ENCODE results near the gene PIAS2. TPM values are rescaled to one million over a fixed set of nuclear protein-coding genes. Genes with fewer than 3 reads are reported as not detected.

The PIAS2 gene
- total RNA-seq, 2 donors from 2014 or later = 16.3 to 35.2 TPM

- Histone ChIP-seq H3K27me3 (replicated peaks; ENCODE audit: insufficient read depth) (no peaks in the 10 kb centered on the region), H3K4me1 (replicated peaks) (no peaks in the 10 kb centered on the region), H3K4me3 (no peak overlapping the region), H3K27ac (no peak overlapping the region), H3K36me3 (no peaks in the 10 kb centered on the region), H3K9me3 (no peaks in the 10 kb centered on the region)
- DNase-seq (ENCODE audit: low spot score) = no peak
- TF ChIP-seq, protein P1, sequence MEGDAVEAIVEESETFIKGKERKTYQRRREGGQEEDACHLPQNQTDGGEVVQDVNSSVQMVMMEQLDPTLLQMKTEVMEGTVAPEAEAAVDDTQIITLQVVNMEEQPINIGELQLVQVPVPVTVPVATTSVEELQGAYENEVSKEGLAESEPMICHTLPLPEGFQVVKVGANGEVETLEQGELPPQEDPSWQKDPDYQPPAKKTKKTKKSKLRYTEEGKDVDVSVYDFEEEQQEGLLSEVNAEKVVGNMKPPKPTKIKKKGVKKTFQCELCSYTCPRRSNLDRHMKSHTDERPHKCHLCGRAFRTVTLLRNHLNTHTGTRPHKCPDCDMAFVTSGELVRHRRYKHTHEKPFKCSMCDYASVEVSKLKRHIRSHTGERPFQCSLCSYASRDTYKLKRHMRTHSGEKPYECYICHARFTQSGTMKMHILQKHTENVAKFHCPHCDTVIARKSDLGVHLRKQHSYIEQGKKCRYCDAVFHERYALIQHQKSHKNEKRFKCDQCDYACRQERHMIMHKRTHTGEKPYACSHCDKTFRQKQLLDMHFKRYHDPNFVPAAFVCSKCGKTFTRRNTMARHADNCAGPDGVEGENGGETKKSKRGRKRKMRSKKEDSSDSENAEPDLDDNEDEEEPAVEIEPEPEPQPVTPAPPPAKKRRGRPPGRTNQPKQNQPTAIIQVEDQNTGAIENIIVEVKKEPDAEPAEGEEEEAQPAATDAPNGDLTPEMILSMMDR (IDR thresholded peaks at IDR 0.05) = no peak
- no peak for TF ChIP-seq POLR2AphosphoS5 (IDR thresholded peaks at IDR 0.05)
- 88% methylated on average over 4 of the region's 4 CpGs for WGBS
- intact Hi-C loops (cut with DNase I) = no loop called here
These were observed 128.2 kb downstream of the PIAS2 start for GRCh38 chr18:46789088-46789487.

DNA sequence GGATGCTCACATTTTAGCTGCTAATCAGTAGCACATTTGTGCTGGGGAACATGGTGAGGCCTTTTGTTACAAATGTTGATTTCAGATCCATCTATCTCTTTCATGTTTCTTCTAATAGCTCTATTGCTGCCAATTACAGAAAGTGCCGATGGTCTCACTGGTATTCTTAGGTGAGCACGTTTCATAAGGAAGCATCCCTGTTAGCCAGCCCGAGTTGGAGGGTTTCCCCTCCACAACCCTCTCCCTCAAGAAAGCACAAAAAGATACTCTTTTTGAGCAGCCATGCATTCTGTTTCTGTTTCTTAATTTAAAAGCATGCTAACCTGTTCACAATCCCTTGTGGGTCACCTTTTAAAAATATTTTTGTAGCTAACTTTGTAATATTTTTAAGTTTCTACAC lies 129.6 kb downstream of the PIAS2 start:
- Histone ChIP-seq H3K27me3 (replicated peaks; ENCODE audit: insufficient read depth) (no peaks in the 10 kb centered on the region), H3K9me3 (no peaks in the 10 kb centered on the region), H3K27ac (no peak overlapping the region), H3K4me3 (no peak overlapping the region), H3K4me1 (replicated peaks) (no peaks in the 10 kb centered on the region), H3K36me3 (no peaks in the 10 kb centered on the region)
- TF ChIP-seq POLR2A (IDR thresholded peaks at IDR 0.05) (no peak), POLR2AphosphoS5 (IDR thresholded peaks at IDR 0.05) (no peak)
- TF ChIP-seq, protein P1 (IDR thresholded peaks at IDR 0.05) = no peak
- 80% methylated on average over 3 of the region's 3 CpGs for WGBS
- no peak for DNase-seq (ENCODE audit: low spot score)
- intact Hi-C loops (cut with DNase I) = no loop called here

GRCh38 chr18:46772357-46772756 lies 144.9 kb downstream of the PIAS2 start:
- Histone ChIP-seq H3K9me3 (no peaks in the 10 kb centered on the region), H3K27ac (no peak overlapping the region), H3K27me3 (replicated peaks; ENCODE audit: insufficient read depth) (no peaks in the 10 kb centered on the region), H3K36me3 (no peaks in the 10 kb centered on the region), H3K4me1 (replicated peaks) (no peaks in the 10 kb centered on the region), H3K4me3 (no peak overlapping the region)
- intact Hi-C loops (cut with DNase I) = no loop called here
- TF ChIP-seq POLR2A (IDR thresholded peaks at IDR 0.05) (no peak), POLR2AphosphoS5 (IDR thresholded peaks at IDR 0.05) (no peak)
- TF ChIP-seq, protein P1 (IDR thresholded peaks at IDR 0.05) = no peak
- 61% methylated on average over 5 of the region's 5 CpGs for WGBS
- DNase-seq (ENCODE audit: low spot score) = no peak

DNA sequence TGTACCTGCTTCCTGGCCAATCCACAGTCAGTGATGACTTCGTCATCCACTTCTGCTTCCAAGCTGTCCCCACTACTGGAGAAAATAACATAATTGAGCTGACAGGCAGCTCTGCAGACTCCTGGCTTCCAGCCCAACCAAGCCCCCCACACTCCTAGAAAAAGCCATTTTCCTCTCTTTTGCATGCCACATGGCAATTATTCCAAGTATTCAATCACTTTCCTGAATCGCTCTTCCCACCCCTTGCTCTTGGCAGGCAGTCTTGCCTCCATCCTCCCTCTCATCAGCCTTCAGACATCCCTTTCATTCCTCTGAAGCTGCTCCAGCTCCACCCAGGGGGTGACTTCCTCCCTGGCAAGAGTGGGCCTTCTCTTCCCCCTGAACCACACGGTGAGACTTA lies 146.2 kb downstream of the PIAS2 start:
- H3K4me3 ChIP-seq = no peak overlapping the region
- 53% methylated on average over 3 of the region's 3 CpGs for WGBS
- intact Hi-C loops (cut with DNase I) = no loop called here
- TF ChIP-seq POLR2AphosphoS5 (IDR thresholded peaks at IDR 0.05) = no peak
- TF ChIP-seq, protein P1 (IDR thresholded peaks at IDR 0.05) = no peak
- no peak for TF ChIP-seq POLR2A (IDR thresholded peaks at IDR 0.05)
- H3K4me1 ChIP-seq (replicated peaks) = no peaks in the 10 kb centered on the region
- H3K27ac ChIP-seq = no peak overlapping the region
- H3K27me3 ChIP-seq (replicated peaks; ENCODE audit: insufficient read depth) = no peaks in the 10 kb centered on the region
- DNase-seq (ENCODE audit: low spot score) = no peak
- H3K36me3 ChIP-seq = no peaks in the 10 kb centered on the region
- no peaks in the 10 kb centered on the region for H3K9me3 ChIP-seq

- 83% methylated on average over 2 of the region's 2 CpGs for WGBS
These were observed 146.6 kb downstream of the PIAS2 start for GRCh38 chr18:46770708-46771107.

More at GRCh38 chr18:46770708-46771107, 146.6 kb downstream of the PIAS2 start:
- Histone ChIP-seq H3K9me3 (no peaks in the 10 kb centered on the region), H3K4me3 (no peak overlapping the region), H3K27ac (no peak overlapping the region), H3K4me1 (replicated peaks) (no peaks in the 10 kb centered on the region), H3K36me3 (no peaks in the 10 kb centered on the region), H3K27me3 (replicated peaks; ENCODE audit: insufficient read depth) (no peaks in the 10 kb centered on the region)
- intact Hi-C loops (cut with DNase I) = no loop called here
- TF ChIP-seq, protein P1 (IDR thresholded peaks at IDR 0.05) = no peak
- TF ChIP-seq POLR2AphosphoS5 (IDR thresholded peaks at IDR 0.05) = no peak
- TF ChIP-seq POLR2A (IDR thresholded peaks at IDR 0.05) = no peak
- DNase-seq (ENCODE audit: low spot score) = no peak
